Articular chondrocyte of knee joint (primary cell): ENCODE measurements around the gene AFG1L. TPM values are rescaled to one million over a fixed set of nuclear protein-coding genes. Genes with fewer than 3 reads are reported as not detected.

ENCODE experiments used
- small RNA-seq: library from RNA; depleted of rRNA; stranded (forward); fragments of <200 nt; gene quantifications from one replicate; pipeline ENCODE3, GENCODE V24; 2012
- total RNA-seq: library from RNA; depleted of rRNA; stranded (reverse); fragments of >200 nt; gene quantifications from 2 replicates; pipeline ENCODE4 v1.2.3, GENCODE V29; 2012

The AFG1L gene
- 5.2 and 7.9 TPM in 2 replicates for total RNA-seq

DNA sequence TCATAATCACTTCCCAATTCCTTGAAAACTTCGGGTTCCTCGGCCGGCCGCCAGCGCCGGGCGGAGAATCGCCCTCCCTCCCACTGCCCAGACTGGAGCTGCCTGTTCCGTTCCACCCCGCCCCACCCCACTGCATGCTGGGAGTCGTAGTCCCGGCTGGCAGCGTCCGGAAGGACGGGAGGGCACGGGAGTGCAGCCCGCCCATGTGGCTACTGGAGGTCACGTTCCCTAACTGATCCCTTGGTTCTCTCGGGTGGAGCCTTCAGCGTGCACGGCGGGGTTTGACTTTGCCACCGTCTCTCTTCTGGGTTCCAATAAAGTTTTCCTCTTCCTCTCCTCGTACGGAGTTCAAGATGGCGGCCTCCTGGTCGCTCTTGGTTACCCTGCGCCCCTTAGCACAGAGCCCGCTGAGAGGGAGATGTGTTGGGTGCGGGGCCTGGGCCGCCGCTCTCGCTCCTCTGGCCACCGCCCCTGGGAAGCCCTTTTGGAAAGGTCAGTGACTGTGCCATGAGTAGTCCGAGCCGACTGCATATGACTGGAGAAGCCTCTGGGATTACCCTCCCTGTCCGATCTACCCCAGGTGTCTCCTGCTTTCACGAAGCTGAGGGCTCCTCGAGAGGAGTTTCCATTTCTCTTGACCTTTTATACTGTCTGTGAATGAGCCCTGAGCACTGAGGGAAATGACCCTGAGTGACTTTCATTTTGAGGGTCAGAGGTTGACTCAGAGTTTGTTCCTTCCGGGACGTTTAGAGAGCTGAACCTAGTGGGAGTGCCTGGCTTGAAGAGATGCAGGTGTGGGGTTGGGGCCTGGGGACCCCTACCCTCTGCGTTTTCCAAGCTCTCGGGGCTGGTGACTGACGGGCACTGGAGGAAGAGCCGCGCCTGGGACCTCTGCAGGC is at the start of gene AFG1L:
AFG1L (plus strand) TSS at position 328 of the 899 bp plus-strand sequence; CDS start at position 354, 26 bp downstream.

DNA sequence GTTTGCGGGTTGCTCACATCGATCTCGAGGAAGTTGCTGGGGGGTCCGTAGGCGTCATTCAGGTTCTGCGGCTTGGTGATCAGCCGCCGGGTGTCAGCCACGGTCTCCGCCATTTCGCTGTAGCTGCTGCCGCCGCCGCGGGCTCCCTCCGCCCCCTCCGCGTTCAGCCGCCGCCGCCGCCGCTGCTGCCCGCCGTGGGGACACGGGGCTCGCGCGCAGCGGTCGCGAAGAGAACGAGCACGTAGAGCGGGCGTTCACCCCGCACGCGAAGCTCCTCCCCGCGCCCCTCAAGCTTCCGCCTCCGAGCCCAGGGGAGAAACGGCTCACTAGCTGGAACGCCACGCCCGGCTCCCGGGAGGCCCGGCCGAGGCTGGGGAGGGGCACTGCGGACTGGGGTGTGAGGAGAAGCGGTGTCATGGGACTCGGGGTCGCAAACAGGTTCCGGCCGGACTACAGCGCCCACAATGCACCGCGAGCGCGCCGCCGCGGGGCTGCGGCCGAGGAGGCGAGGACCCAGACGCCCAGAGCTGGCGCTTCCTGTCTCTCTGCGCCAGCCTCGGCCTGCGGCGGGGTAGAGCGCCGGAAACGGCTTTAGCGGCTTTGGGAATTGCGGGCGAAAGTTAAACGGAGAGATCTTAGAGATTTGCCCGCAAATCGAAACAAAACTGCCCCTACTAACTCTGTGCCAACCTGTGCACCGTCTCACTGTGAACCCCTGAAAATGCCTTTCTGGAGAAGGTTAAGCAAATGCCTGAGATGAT is 33.9 kb upstream of the AFG1L start, which contains the start of gene SNX3:
SNX3 (minus strand) TSS at position 232 of the 761 bp plus-strand sequence; CDS start at position 113, 119 bp downstream.

GRCh38 chr6:108560463-108561308 is 265.8 kb downstream of the AFG1L start, which contains the start of gene FOXO3:
TSS of gene FOXO3 (plus strand) at chr6:108560917. CDS start at chr6:108561209, 292 bp downstream.

Small RNAs within 50 kb of the gene (small RNA-seq; reads per million reads assigned to genes)
- gene AL356121.1 (not detected), gene AL391646.1 (not detected), gene RNA5SP212 (not detected), gene RNU6-1144P (not detected), gene RNU6-770P (not detected), gene Z98742.2 (not detected)

Other genes with a start within 250 kb of the AFG1L start
- 29.3 and 34.0 TPM in 2 replicates for gene OSTM1, start 220.3 kb upstream of the AFG1L start, total RNA-seq
- not detected in 2 replicates for gene NR2E1, start 129.0 kb upstream of the AFG1L start, total RNA-seq
- gene SNX3, start 34.0 kb upstream of the AFG1L start, total RNA-seq, result 232 and 291 TPM in 2 replicates